HL-60/S4 treated with retinoic acid at 250 ng/mL for 4 days and 3 days (cell line): ENCODE data around the gene PDCD11.
"Not testable (repeated sequence)": the region's sequence is repeated elsewhere in the genome, so short reads cannot be mapped to it uniquely, and the experiment has no call there.

ENCODE experiments used
- in situ Hi-C: fragments of 300-500 bp; cut with MboI; formaldehyde crosslinking; loops from 2 replicates; pipeline ENCODE4 v1.7.0; 2022; ENCODE audit warnings: low sequenced_read_pairs

Gene PDCD11

GRCh38 chr10:103396067-103396788, at the start of gene PDCD11, which contains the start of gene ATP5MK:
Gene PDCD11 (plus strand): TSS chr10:103396626. CDS start chr10:103398427, 1,801 bp downstream.
Gene ATP5MK (minus strand): TSS chr10:103396475. CDS start chr10:103392457, 4,018 bp downstream.
- in situ Hi-C loops = no loop called here

- in situ Hi-C loops = no loop called here
Observed at GRCh38 chr10:103350175-103350516, 46.3 kb upstream of the PDCD11 start.

- in situ Hi-C loops = no loop called here
Observed at GRCh38 chr10:103350517-103351260, 45.7 kb upstream of the PDCD11 start, which contains the start of gene PCGF6. Gene PCGF6 (minus strand): TSS chr10:103351140. CDS start chr10:103351066, 74 bp downstream.

- in situ Hi-C loops = no loop called here
Observed at GRCh38 chr10:103353281-103353680, 43.1 kb upstream of the PDCD11 start.

GRCh38 chr10:103354567-103354966, 41.9 kb upstream of the PDCD11 start:
- in situ Hi-C loops = not testable (repeated sequence)

DNA sequence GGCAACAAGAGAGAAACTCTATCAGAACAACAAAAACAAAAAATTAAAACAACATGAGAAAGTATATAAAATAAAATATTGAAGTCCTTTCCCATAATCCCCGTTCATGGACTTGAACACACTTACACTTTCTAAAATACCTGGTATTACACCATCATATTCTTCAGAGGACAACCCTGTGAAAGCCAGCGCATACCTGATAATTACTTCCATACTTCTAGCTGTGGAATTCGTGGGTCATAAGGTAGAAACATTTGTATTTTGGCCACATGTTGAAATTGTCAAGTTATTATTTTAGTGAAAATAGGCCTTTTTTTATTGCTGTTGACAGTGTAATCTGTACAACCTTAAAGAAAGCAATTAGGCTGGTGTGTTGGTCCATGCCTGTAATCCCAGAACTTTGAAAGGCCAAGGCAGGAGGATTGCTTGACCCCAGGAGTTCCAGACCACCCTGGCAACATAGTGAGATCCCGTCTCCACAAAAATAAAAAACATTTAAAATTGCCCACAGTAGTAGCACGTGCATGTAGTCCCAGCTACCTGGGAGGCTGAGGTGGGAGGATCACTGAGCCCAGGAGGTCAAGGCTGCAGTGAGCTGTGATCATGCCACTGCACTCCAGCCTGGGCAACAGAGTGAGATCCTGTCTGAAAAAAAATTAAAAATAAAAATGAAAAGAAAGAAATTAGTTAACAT, 40.4 kb upstream of the PDCD11 start:
- in situ Hi-C loops = no loop called here

GRCh38 chr10:103359493-103359892, 36.9 kb upstream of the PDCD11 start:
- in situ Hi-C loops = not testable (repeated sequence)

DNA sequence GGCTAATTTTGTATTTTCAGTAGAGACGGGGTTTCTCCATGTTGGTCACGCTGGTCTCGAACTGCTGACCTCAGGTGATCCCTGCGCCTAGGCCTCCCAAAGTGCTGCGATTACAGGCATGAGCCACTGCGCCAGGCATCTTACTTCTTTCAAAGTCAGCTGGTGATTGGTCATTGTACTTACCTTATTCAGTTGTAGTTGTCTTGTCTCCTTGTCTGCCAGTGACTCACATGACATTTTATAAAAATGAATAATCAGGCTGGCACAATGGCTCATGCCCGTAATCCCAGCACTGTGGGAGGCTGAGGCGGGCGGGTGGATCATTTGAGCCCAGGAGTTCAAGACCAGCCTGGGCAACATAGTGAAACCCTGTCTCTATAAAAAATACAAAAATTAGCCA, 35.6 kb upstream of the PDCD11 start:
- in situ Hi-C loops = not testable (repeated sequence)

- in situ Hi-C loops = no loop called here
Observed at GRCh38 chr10:103367379-103367781, 29.0 kb upstream of the PDCD11 start.

DNA sequence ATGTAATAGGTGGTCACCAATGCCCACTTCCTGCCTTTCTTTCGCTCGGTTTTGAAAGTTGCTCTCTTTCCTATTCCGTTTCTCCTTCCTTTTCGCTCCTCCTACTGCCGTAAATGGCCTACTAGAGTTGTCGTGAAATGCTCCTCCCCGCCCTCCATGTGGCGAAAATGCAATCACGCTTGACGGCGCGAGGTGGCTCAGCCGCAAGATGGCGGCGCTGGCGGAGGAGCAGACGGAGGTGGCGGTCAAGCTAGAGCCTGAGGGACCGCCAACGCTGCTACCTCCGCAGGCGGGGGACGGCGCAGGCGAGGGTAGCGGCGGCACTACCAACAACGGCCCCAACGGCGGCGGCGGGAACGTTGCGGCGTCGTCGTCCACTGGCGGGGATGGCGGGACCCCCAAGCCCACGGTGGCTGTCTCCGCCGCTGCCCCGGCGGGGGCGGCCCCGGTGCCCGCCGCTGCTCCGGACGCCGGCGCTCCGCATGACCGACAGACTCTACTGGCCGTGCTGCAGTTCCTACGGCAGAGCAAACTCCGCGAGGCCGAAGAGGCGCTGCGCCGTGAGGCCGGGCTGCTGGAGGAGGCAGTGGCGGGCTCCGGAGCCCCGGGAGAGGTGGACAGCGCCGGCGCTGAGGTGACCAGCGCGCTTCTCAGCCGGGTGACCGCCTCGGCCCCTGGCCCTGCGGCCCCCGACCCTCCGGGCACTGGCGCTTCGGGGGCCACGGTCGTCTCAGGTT, 28.5 kb upstream of the PDCD11 start, which contains the start of gene TAF5:
TAF5 (plus strand) TSS at position 195 of the 737 bp plus-strand sequence; CDS start at position 209, 14 bp downstream.
- in situ Hi-C loops = no loop called here

GRCh38 chr10:103373544-103373943, 22.9 kb upstream of the PDCD11 start:
- in situ Hi-C loops = no loop called here

DNA sequence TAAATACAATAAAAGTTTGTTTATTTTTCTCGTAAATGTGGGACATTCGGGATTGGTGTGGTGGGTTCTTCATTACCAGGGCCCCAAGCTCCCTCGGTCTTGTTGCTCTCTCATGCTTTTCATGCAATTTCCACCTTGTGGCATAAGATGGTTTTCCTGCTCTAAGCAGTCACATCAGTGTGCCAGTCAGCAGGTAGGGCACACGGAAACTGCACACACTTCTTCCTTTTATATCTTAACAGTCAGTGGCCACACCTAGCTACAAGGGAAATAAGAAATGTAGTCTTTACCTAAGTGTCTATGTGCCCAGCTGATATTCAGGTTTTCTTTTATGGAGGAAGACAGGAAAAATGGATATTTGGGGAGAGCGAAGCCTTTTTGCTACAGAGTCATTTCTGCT, 22.2 kb upstream of the PDCD11 start:
- in situ Hi-C loops = no loop called here

- in situ Hi-C loops = no loop called here
Observed at GRCh38 chr10:103382769-103383168, 13.7 kb upstream of the PDCD11 start.

DNA sequence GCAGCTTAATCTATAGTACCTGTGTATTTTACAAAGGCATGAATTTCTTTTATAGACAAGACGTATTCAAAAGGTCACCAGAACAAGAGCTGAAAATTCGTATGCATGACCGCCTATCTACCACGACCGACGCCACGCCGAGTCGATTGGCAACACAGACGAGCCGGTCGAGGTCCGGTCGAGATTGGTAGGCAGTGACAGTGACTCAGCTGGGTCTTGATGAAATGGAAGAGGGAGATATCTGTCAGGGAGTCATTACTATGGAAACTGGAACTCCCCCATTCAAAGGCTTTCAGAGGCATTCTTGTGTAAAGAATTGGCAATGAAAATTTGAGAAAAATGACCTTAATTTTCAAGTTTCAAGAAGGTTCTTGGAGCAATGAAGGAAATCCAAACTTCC, 2.2 kb upstream of the PDCD11 start:
- in situ Hi-C loops = no loop called here

DNA sequence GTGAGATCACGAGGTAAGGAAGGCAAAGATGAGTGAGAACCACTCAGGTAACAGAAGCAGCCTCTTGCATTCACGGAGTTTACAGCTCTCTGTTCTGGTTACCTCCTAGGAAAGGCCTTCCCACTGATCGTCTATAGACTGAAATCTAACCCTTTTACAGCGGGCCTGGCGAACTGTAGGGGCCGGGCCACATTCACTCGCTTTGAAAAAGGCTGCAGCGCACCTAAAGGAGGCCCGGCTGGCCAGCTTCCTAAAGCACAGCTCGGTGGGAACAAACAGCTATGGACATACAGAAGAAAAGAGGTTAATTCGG, 716 bp upstream of the PDCD11 start:
- in situ Hi-C loops = no loop called here

DNA sequence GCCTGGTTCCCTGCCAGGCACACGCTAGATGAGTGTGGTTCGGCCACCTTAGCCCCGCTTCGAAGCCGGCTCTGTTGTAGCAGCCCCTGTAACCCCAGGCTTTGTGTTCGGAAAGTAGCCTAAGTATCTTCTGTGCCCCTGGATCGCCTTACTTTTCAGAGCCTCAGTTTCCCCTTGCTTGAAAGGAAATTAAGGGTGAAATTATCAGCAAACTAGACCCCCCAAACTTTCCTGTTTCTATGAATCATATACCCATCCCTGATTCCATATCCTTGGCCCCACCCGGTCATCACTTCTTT, 312 bp downstream of the PDCD11 start:
- in situ Hi-C loops = no loop called here

DNA sequence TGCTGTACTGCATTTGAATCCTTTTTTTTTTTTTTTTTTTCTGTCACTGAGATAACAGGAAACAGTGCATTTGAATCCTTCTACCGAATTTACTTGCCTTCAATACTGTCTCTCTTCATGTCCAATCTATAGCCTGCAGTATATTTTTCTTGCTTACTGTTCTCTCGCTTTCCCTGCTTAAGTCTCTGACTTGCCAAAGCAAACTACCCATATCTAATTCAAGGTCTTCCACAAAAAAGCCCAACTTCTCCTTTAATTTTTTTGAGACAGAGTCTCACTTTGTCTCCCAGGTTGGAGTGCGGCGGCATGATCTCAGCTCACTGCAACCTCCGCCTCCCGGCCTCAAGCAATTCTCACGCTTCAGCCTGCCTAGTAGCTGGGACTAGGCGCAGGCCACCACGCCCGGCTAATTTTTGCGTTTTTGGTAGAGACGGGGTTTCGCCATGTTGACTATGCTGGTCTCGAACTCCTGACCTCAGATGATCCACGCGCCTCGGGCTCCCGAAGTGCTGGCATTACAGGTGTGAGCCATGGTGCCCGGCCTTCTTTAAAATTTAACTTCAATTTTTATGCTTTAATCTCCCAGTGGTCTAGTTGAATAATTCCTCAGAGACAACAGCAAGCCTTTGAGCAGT, 882 bp downstream of the PDCD11 start:
- in situ Hi-C loops = no loop called here

- in situ Hi-C loops = loop anchor here (5.0 kb wide), 1 partner anchor 64 kb away; the partner anchor contains the start of gene CALHM3
Observed at GRCh38 chr10:103413564-103413963, 17.1 kb downstream of the PDCD11 start.

GRCh38 chr10:103415581-103415980, 19.2 kb downstream of the PDCD11 start:
- in situ Hi-C loops = no loop called here

DNA sequence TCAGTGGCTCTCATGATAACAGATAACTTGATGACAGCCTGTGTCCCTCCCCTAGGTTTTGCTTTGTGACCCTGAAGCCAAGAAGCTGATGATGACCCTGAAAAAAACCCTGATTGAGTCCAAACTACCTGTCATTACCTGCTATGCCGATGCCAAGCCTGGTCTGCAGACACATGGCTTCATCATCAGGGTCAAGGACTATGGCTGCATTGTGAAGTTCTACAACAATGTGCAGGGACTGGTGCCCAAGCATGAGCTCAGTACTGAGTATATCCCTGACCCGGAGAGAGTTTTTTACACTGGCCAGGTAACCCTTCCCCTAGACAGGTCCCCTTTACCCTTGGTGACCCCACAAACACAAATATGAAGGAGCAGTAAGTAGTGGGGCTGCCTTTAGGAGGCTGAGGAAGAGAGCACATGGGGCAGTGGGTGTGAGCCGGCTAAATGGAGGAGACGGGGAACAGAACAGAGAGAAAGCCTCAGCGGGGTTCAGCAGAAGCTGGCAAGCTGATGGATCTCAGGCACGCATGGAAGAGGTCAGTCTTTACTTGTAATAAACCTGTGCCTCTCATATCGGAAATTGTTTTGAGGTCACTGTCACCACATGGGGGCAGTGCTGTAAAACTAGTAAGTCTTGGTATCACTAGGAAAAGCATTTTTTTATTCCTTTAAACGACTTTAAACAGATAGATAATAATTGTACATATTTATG, 20.2 kb downstream of the PDCD11 start:
- in situ Hi-C loops = no loop called here
